ENCODE measurements around the gene SCO2. TPM values are rescaled to one million over a fixed set of nuclear protein-coding genes. Genes with fewer than 3 reads are reported as not detected.

The SCO2 gene
- total and polyA plus RNA-seq, 2 of the 13 experiments (the other 11 are each of a cell fraction or from before 2014, with no cell fraction given), result 0.32 to 3.7 TPM

DNA sequence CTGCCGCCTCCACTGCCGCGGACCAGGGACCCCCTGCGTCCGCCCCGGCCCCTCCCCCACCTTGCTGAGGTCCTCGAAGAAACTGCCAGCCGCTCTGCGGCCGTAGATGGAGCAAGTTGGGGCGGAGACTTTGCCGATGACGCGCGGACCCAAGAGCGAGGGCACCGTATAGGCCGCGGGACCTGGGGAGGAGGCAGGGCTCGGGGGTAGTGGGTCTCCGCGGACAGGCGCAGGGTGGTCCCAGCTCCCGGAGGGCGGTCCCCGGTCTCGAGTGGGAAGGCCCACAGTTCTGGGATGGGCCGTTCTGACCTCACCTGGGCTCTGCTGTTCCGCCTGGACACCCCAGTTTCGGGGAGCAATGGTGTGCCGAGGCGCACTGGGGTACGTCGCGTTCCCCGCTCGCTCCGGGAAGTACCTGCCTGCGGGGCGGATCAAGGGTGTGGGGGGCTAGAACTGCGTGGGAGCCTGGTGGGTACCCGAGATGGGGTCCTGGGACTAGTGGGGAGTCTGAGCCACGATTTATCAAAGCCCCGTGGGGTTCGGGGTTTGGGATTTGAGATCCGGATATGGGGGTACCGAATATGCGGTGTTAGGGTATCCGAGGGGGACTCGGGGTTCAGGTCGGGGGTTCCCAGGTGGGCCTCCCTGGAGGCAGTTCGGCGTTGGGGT is 5.6 kb upstream of the SCO2 start (continued):
- TF ChIP-seq CREM (IDR thresholded peaks at IDR 0.05) (no peak), CREM (CRISPR knock-in tag; IDR thresholded peaks at IDR 0.05) (no peak), ATAD3A (CRISPR knock-in tag; IDR thresholded peaks at IDR 0.05) (no peak), ZNF607 (CRISPR knock-in tag; IDR thresholded peaks at IDR 0.05; ENCODE audit: borderline replicate concordance) (no peak), NR2F6 (IDR thresholded peaks at IDR 0.05) (no peak), NR2F6 (CRISPR knock-in tag; IDR thresholded peaks at IDR 0.05) (no peak; the same call in 1 of the 2 replicates), ZSCAN12 (CRISPR knock-in tag; IDR thresholded peaks at IDR 0.05) (no peak), NRL (CRISPR knock-in tag; IDR thresholded peaks at IDR 0.05; ENCODE audit: borderline replicate concordance) (no peak), BHLHE40 (IDR thresholded peaks at IDR 0.05; ENCODE audit: low read length) (no peak), SUZ12 (IDR thresholded peaks at IDR 0.05; ENCODE audit: low read depth, low read length) (no peak), IKZF4 (CRISPR knock-in tag; IDR thresholded peaks at IDR 0.05; ENCODE audit: borderline replicate concordance, low read depth, not compliant biosample characterization) (no peak), ZBTB20 (CRISPR knock-in tag; IDR thresholded peaks at IDR 0.05; ENCODE audit: borderline replicate concordance, low read depth) (no peak), PTBP1 (IDR thresholded peaks at IDR 0.05; ENCODE audit: low read depth, low read length, poor library complexity, severe bottlenecking) (no peak), XRCC5 (optimal IDR thresholded peaks at IDR 0.05; ENCODE audit: low read length) (peak; percentile 5), GFI1 (CRISPR knock-in tag; IDR thresholded peaks at IDR 0.05; ENCODE audit: borderline replicate concordance) (no peak), CC2D1A (CRISPR knock-in tag; IDR thresholded peaks at IDR 0.05) (0 out of 2 replicates have a peak, but pooled peaks have one; percentile 70), KLF13 (CRISPR knock-in tag; IDR thresholded peaks at IDR 0.05) (no peak)
- TF ChIP-seq, protein P1, sequence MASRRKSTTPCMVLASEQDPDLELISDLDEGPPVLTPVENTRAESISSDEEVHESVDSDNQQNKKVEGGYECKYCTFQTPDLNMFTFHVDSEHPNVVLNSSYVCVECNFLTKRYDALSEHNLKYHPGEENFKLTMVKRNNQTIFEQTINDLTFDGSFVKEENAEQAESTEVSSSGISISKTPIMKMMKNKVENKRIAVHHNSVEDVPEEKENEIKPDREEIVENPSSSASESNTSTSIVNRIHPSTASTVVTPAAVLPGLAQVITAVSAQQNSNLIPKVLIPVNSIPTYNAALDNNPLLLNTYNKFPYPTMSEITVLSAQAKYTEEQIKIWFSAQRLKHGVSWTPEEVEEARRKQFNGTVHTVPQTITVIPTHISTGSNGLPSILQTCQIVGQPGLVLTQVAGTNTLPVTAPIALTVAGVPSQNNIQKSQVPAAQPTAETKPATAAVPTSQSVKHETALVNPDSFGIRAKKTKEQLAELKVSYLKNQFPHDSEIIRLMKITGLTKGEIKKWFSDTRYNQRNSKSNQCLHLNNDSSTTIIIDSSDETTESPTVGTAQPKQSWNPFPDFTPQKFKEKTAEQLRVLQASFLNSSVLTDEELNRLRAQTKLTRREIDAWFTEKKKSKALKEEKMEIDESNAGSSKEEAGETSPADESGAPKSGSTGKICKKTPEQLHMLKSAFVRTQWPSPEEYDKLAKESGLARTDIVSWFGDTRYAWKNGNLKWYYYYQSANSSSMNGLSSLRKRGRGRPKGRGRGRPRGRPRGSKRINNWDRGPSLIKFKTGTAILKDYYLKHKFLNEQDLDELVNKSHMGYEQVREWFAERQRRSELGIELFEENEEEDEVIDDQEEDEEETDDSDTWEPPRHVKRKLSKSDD (CRISPR knock-in tag; IDR thresholded peaks at IDR 0.05; ENCODE audit: low read depth), result no peak
- TF ChIP-seq, protein P2, sequence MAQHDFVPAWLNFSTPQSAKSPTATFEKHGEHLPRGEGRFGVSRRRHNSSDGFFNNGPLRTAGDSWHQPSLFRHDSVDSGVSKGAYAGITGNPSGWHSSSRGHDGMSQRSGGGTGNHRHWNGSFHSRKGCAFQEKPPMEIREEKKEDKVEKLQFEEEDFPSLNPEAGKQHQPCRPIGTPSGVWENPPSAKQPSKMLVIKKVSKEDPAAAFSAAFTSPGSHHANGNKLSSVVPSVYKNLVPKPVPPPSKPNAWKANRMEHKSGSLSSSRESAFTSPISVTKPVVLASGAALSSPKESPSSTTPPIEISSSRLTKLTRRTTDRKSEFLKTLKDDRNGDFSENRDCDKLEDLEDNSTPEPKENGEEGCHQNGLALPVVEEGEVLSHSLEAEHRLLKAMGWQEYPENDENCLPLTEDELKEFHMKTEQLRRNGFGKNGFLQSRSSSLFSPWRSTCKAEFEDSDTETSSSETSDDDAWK (CRISPR knock-in tag; IDR thresholded peaks at IDR 0.05), result no peak
- TF ChIP-seq, protein P3, sequence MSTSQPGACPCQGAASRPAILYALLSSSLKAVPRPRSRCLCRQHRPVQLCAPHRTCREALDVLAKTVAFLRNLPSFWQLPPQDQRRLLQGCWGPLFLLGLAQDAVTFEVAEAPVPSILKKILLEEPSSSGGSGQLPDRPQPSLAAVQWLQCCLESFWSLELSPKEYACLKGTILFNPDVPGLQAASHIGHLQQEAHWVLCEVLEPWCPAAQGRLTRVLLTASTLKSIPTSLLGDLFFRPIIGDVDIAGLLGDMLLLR (CRISPR knock-in tag; IDR thresholded peaks at IDR 0.05), result no peak
- TF ChIP-seq, protein P4, sequence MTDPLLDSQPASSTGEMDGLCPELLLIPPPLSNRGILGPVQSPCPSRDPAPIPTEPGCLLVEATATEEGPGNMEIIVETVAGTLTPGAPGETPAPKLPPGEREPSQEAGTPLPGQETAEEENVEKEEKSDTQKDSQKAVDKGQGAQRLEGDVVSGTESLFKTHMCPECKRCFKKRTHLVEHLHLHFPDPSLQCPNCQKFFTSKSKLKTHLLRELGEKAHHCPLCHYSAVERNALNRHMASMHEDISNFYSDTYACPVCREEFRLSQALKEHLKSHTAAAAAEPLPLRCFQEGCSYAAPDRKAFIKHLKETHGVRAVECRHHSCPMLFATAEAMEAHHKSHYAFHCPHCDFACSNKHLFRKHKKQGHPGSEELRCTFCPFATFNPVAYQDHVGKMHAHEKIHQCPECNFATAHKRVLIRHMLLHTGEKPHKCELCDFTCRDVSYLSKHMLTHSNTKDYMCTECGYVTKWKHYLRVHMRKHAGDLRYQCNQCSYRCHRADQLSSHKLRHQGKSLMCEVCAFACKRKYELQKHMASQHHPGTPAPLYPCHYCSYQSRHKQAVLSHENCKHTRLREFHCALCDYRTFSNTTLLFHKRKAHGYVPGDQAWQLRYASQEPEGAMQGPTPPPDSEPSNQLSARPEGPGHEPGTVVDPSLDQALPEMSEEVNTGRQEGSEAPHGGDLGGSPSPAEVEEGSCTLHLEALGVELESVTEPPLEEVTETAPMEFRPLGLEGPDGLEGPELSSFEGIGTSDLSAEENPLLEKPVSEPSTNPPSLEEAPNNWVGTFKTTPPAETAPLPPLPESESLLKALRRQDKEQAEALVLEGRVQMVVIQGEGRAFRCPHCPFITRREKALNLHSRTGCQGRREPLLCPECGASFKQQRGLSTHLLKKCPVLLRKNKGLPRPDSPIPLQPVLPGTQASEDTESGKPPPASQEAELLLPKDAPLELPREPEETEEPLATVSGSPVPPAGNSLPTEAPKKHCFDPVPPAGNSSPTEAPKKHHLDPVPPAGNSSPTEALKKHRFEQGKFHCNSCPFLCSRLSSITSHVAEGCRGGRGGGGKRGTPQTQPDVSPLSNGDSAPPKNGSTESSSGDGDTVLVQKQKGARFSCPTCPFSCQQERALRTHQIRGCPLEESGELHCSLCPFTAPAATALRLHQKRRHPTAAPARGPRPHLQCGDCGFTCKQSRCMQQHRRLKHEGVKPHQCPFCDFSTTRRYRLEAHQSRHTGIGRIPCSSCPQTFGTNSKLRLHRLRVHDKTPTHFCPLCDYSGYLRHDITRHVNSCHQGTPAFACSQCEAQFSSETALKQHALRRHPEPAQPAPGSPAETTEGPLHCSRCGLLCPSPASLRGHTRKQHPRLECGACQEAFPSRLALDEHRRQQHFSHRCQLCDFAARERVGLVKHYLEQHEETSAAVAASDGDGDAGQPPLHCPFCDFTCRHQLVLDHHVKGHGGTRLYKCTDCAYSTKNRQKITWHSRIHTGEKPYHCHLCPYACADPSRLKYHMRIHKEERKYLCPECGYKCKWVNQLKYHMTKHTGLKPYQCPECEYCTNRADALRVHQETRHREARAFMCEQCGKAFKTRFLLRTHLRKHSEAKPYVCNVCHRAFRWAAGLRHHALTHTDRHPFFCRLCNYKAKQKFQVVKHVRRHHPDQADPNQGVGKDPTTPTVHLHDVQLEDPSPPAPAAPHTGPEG (CRISPR knock-in tag; IDR thresholded peaks at IDR 0.05), result no peak

Measured in HepG2 (cell line).